GM21576 (cell line): ENCODE data around the gene GPX4.
A peak's percentile ranks its signal among the peaks of the same experiment; 100 is the strongest.

ENCODE experiments used
- ATAC-seq: cut with Tn5 transposase; IDR thresholded peaks from one replicate; pipeline ENCODE4 v1.9.1; 2021; ENCODE audit warnings: mild to moderate bottlenecking, moderate library complexity; ENCODE audit not compliant: unreplicated experiment

The GPX4 gene

DNA sequence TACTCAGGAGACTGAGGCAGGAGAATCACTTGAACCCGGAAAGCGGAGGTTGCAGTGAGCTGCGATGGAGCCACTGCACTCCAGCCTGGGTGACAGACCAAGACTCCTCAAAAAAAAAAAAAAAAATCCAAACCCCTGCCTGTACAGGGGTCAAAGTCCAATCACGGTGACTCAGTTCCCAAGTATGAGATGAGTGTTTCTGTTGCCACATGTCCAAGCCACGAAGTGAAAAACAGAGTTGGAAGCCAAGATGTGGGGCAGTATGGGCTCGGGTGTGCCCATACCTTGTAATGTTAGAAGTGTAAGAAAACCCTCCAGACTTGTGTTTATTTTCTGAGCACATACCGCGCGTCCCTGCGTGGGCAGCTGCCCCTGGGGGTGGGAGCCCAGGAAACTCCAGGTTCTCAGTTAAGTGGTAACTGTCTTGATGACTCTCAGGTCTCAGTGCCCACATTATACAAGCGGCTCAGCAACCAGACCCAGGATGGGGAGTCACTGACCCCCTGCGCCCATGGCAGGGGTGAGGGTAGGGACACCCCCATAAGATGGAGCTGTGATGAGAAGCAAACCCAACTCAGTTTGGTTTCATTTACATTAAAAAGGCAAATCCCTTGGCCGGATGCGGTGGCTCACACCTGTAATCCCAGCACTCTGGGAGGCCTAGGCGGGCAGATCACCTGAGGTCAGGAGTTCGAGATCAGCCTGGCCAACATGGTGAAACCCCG is 1.2 kb upstream of the GPX4 start:
- no peak for ATAC-seq

DNA sequence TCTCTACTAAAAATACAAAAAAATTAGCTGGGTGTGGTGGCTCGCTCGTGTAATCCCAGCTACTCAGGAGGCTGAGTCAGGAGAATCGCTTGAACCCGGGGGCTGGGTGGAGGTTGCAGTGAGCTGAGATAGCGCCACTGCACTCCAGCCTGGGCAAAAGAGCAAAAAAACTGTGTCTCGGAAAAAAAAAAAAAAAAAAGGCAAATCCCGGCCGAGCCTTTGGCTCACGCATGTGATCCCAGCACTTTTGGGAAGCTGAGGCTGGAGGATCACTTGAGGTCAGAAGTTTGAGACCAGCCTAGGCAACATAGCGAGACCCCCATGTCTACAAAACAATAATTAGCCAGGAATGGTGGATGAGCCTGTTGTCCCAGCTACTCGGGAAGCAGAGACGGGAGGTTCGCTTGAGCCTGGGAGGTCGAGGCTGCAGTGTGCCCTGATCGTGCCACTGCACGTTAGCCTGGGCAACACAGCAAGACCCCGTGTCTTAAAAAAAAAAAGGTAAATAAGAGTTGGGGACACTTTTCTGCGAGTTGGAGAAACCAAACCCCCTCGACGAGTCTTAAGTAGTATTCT is 574 bp upstream of the GPX4 start:
- ATAC-seq: no peak

DNA sequence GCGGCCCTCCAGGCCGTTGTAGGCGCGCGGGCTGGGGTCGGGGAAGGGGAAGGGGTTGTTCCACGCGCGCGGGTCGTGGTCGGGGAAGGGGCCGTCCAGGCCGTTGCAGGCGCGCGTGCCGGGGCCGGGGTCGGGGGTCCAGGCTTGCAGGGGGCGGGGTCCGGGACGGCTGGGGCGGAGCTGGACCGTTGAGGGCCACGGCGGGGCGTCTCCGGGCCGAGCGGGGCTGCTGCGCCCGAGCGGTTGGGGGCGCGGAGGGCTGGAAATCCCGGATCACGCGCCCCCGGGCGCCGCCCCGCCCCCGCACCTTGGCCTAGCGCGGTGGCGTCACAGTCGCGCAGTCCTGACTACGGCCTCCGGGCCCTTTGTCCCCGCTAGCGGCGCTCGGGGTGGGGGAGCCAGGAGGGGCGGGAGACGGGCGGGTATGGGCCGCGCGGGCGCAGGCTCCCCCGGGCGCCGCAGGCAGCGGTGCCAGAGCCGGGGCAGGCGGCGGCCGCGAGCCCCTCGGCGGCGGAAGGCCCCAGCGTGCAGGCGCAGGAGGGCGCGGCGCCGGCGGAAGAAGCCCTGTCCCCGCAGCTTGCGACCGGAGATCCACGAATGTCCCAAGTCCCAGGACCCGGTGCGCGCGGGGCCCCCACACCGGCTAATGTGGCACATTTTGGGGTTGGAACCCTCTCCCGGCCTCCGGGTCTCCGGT is 665 bp downstream of the GPX4 start:
- ATAC-seq: peak; percentile 23

DNA sequence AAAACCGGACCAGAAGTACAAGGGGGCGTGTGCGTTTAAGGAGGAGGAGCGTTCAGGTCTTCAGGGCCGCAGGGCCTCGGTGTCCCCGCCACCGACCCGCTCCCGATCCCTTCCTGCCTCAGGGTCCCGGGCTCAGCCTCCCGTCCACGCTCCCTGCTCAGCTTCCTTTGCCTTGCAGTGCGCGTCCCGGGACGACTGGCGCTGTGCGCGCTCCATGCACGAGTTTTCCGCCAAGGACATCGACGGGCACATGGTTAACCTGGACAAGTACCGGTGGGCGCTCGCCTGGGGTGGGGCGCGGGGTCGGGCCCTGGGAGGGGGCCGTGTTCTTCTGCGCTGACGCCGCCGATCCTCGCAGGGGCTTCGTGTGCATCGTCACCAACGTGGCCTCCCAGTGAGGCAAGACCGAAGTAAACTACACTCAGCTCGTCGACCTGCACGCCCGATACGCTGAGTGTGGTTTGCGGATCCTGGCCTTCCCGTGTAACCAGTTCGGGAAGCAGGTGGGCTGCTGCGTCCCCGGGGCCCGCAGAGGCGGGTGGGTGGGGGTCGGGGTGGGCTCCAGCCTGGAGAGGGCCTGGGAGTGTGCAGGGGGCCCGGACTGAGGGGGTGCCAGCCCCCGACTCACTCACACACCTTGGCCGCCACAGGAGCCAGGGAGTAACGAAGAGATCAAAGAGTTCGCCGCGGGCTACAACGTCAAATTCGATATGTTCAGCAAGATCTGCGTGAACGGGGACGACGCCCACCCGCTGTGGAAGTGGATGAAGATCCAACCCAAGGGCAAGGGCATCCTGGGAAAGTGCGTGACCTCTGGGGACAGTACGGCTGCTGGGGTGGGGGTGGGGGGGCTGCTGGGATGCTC is 1.4 kb downstream of the GPX4 start:
- no peak for ATAC-seq

DNA sequence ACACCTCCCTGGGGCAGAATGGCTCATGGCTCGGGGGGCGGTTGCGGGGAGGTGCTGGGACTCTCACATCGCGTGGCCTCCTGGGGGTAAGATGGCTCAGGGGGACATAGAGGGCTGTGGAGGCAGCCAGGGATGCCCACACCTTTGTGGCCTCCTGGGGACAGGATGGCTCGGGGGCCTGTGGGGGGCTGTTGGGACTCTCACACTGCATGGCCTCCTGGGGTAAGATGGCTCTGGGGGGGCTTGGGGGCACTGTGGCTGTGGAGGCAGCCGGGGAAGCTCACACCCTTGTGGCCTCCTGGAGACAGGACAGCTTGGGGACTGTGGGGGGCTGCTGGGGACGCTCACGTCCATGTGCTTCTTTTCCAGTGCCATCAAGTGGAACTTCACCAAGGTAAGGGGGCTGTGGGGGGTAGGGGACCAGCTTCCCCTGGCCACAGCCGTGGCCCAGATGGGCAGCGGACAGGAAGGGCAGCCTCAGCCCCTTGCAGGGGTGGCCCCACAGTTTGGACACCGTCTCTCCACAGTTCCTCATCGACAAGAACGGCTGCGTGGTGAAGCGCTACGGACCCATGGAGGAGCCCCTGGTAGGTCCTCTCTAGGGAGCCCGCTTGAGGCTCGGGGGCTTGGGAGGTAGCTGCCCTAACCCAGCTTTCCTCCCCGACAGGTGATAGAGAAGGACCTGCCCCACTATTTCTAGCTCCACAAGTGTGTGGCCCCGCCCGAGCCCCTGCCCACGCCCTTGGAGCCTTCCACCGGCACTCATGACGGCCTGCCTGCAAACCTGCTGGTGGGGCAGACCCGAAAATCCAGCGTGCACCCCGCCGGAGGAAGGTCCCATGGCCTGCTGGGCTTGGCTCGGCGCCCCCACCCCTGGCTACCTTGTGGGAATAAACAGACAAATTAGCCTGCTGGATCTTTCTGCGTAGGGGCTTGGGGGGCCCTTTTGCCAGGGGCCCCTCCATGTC is 2.4 kb downstream of the GPX4 start:
- no peak for ATAC-seq

DNA sequence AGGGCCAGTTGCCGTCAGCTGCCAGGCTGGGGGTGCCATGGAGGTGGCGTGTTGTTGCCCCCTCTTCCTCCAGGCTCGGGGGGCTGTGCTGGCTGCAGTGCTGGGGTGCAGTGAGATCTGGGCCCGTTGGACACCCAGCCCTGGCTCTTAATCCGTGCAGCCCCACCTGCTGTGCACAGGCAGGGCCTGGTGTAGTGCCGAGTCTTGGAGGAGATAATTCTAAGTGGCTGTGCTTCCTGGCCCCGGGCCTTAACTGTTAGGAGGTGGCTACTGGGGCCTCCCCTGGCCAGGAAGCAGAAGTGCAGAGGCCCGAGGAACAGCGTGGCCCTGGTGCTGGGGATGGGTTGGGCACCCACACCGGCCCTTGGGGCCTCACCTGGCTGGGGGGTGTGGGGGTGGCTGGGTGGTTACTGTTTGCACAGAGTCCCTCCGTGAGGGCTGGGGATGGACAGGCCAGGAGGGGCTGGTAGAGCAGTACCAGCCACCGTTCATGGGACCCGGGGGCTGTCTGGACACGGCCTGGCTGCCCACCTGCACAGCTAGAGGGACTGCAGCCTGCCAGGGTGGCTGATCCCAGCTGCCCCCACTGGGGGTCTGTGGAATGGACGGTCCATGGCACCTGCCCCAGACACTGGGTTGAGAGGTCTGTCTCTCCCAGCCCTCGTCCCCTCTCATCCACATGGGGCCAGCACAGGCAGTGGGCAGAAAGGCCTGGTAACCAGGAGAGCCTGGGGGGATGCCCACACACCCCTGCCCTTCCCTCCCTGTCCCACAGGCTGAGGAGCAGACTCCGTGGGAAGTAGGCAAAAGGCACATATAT is 3.3 kb downstream of the GPX4 start:
- no peak for ATAC-seq

DNA sequence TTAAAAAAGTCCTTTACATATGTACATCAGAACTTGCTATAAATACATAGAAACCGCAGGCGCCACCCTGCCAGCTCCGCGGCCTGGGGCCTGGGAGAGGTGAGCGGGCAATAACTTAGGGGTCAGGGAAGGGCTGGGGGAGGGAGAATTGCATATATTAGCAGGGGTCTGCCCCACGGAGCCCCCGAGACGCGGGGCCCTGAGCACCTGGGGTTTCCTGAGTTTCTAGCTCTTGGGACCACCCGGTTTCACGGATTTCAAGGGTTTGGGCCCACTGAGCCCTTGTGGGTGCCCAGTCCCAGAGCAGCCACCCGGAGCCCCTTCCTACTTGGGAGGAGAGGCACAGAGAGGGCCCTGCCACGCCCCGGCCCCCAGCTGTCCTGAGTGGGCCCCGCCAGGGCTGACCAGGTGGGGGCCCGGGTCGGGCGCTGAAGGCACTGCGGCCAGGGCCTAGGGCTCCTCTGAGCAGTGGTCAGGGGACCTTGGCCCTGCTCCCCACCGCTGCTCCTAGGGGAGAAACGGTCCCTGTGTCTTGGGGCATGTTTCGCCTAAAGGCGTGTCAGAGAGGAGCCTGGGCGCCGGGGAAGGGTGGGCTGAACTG is 4.0 kb downstream of the GPX4 start:
- no peak for ATAC-seq

DNA sequence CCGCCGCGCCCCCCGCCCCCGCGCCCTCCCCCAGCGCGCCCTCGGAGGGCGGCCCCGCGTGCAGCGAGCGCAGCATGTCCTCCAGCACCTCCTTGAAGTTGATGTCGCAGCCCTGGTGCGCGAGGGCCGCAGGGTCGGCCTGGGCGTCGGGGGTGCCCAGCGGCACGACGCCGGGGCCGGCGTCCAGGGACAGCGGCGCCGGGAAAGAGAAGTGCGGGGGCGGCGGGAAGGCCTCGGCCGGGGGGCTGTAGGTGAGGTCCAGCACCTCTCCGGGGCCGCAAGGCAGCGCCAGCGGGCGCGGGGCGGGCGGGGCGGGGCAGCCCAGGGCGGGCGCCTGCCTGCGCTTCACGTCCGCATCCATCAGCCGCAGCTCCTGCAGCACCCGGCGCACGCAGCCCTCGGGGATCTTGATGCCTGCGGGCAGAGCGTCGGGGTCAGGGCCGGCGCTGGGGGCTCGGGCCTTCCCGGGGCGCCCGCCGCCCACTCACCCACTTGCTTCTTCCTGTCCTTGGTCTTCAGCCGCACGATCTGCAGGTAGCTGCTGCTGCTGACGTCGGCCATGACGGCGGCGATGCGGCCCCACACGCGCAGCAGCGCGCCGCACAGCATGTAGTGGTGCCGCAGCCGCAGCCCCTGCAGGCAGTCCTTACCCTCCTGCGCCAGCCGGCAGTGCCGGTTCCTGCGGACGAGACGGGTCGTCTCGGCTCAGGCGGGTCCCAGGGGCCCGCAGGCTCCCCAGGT is 4.7 kb downstream of the GPX4 start:
- no peak for ATAC-seq

DNA sequence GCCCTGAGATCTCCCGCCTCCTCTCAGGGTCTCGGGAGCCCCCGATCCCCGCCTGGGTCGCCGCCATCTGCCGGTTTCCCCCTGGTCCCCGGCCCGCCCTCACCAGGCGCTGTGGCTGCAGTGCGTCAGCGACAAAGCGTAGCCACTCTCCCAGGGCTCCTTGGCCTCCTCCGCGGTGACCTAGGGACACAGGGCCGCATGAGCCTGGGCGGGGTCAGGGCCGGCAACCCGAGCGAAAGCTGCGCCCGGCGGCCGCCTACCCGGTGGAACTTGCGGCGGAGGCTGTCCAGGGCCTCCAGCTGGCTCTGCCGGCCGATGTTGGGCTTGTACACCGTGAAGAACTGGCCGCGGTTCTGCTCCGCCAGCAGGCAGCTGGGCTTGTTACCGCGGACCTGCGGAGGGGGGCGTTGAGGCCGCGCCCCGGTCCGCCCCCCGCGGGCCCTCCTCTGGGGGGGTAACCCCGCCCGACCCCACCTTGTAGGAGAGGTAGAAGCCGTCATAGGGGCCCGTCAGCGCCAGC is 5.3 kb downstream of the GPX4 start:
- ATAC-seq: no peak

DNA sequence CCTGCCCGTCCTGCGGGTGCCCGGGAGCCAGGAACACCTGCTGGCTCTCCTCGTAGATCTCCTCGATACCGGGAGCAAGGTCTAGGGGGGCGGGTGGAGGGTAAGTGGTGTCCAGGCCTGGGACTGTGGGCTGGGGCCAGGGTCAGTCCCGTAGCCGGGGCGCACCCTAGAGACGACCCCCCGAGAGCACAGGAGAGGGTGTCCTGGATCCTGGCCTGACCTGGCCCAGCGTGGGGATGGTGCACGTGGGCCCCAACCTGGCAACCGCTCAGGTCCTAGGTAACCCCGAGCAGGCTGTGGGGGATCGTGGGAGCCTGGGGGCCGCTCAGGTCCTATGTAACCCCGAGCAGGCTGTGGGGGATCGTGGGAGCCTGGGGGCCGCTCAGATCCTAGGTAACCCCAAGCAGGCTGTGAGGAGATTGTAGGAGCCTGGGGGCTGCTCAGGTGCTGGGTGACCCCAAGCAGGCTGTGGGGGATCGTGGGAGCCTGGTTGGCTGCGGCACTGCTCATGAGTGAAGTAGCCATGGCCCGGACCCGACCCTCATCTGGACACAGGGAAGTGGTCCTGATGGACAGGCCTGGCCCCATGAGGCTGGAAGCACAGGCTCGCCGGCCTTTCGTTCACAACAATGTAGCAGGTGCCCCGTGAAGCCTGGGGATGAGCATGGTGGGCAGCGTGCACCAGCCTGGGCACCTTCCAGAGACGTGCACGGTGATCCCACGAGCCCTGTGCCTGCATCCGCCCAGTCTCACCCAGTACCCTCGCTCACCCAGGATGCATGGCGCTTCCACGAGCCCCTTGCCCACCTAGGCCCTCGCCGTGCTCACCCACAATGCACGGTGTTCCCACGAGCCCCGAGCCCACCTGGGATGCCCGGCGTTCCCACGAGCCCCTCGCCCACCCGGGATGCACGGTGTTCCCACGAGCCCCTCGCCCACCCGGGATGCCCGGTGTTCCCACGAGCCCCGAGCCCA is 6.2 kb downstream of the GPX4 start:
- ATAC-seq: no peak

DNA sequence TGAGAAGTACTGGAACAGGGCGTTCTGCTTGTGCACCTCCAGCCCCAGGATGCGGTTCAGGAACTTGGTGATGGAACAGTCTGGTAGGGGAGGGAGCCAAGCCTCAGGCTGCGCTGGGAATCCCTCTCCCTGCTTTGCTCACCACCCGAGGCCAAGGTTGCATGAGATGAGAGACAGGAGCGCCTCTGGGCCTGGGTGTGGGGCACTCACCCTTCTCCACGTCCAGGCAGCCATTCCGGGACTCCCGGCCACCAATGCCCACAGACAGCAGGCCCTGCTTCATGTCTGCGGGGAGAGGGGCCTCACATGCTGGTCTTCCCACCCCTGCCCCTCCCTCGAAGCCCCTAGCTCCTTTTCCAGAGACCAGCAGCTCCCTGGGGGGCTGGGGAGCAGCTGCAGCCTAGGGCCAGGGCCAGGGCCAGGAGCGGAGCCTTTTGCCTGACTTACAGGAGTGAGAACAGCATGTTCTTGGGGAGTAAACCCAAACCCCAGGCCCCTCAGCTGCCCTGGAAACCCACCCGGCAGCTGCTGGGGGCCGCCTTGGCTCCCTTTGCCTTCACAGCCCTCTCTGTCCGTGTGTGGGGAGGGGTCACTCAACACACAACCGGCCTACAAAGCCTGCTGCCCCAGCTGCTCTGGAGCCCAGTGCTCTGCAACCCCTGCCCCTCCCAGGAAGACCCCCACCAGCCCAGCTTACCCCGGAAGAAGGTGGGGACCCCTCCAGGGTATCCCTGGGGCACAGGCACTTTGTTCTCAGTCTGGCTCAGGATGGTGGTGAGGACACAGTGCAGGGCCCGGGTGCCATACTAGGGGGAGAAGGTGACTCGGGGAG is 7.2 kb downstream of the GPX4 start:
- ATAC-seq: no peak

DNA sequence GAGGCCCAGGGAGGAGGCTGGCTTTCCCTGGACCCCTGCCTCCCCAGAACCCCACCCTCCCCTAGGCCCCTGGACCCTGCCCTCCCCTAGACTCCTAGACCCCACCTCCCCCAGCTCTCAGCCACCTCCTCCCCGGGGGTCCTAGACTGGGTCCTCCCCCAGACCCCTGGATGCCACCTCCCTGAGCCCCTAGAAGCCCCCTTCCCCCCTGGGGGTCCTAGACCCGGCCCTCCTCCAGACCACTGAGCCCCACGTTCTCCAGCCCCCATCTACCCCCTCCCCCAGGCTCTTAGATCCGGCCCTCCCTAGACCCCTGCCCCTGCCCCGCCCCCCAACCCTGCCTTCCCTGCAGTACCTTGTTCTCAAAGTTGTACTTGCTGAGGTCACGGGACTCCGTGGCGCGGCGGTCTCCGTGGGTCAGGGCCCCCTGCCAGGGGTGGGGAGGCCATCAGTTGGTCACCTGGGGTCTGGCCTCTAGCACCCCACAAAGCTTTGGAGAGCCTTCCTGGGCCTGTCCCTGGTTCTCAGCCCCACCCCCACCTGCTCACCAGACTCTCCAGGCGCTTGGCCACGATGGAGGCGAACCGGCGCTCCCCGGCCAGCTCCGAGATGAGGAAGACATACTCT is 8.0 kb downstream of the GPX4 start:
- no peak for ATAC-seq

DNA sequence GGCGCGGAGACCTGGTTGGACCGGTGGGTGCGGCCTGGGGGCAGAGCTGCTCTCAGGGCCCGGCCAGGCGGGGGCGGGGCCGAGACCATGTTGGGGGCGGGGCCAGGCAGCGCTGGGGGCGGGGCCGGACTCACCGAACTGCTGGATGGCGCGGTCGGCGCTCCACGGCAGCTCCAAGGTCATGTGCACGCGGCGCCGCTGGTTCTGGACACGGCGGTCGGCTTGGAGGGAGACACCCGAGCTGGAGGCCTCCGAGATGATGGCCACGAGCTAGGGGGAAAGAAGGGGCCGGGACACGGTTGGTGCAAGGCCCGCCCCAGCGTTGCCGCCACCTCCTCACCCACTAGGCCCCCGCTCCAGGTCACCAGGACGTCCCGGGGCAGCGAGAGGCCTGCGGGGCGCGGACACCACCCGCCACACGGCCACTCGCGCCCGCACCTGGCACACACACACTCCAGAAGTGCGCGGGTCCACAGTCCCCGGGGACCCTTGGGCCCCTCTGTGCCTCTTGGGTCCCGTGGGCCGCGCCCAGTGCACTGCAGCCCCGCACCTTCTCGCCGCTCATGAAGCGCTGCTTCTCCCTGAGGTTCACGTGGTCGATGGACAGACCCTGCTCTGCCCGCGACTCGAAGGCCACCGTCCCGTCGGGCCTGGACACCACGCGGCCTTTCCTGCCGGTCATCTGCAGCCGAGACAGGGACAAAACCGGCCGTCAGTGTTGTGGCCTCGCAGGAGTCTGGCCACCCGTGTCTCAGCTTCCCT is 8.7 kb downstream of the GPX4 start:
- no peak for ATAC-seq

DNA sequence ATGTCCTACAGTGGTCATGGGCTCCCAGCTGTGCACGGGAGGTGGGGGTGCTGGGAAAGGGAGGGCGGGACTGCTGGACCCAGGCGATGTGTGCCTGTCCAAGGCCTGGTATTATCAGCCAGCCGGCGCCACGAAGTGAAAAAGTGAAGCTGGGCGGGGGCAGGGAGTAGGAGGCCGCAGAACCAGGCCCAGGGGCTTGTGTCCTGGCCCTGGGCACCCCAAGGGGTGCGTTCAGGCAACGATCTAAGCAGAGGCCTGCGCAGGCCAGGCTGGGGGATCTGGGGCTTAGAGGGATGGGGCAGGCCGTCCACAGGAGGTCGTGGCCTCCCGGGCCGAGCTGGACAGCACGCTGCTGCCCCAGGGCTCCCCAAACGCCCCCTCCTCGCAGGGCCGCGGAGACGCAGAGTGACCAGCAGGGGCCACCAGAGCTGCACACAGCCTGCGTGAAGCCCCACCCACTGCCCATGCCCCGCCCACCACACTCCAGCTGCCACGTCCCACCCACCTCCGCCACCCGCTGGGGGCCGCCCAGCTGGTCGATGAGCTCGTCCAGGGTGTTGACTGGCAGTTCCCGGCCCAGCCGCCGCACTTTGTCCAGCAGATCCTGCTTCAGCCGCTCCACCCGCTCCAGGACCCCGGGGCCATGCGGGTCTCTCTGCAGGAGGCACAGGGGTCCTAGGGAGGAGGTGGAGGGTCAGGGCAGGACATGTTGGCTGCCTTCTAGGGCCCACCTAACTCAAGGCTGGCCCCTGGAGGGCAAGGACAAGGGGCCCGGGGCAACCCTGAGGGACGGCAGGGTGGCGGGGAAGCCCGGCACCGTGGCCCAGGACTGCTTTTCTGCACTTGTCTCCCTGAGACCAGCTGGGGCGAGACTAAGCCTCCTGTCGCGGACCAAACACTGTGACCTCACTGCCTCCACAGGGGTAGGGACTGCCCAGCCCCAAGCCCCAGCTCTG is 9.5 kb downstream of the GPX4 start:
- ATAC-seq: no peak
